GM12878 (cell line): ENCODE measurements around the gene FAM241A. TPM values are rescaled to one million over a fixed set of nuclear protein-coding genes. Genes with fewer than 3 reads are reported as not detected.

ENCODE experiments used
- POU2F2 ChIP-seq: IDR thresholded peaks from 3 replicates; pipeline ENCODE4 v1.6.1; 2011; ENCODE audit warnings: low read depth, mild to moderate bottlenecking, low read length, borderline replicate concordance
- SMC3 ChIP-seq: IDR thresholded peaks from 2 replicates; pipeline ENCODE4 v1.6.1; 2011; ENCODE audit warnings: low read length, improper control_type of control experiment, borderline replicate concordance
- ZNF622 ChIP-seq: fragments of 450-650 bp; IDR thresholded peaks from 2 replicates; pipeline ENCODE4 v1.6.1; 2017; ENCODE audit warnings: mild to moderate bottlenecking, inconsistent platforms
- polyA plus RNA-seq, 11 experiments: library from polyadenylated mRNA; depleted of rRNA in 4 of 11; unstranded in 6 of 11; stranded (reverse) in 5 of 11; fragments of >200 nt; fragmentation: Nextera tagmentation in 4 of 11; fragmentation: Illumina TruSeq in 1 of 11; extraction: Ambion mirVana in 4 of 11; extraction: Trizol in 1 of 11; gene quantifications; 1 replicate in 1 of 11; 2 replicates in 10 of 11; pipeline versions ENCODE4 v1.2.1 to v1.2.3, GENCODE V29; 2011 to 2016; ENCODE audit warnings: inconsistent platforms in 2 of 11, missing spikeins in 2 of 11, low read depth in 1 of 11
- total RNA-seq, 4 experiments: library from RNA; depleted of rRNA in 3 of 4; stranded (reverse); fragments of >200 nt in 3 of 4; fragmentation: Illumina TruSeq in 1 of 4; extraction: Trizol in 1 of 4; gene quantifications; 2 replicates each; pipeline versions ENCODE4 v1.2.1 to v1.2.3, GENCODE V29; 2013 to 2021

The FAM241A gene
- total and polyA plus RNA-seq, 10 of the 15 experiments (the other 5 are each of a cell fraction or from before 2014, with no cell fraction given) = 0.20 to 7.5 (median 2.4) TPM

GRCh38 chr4:112238833-112239232, 93.6 kb downstream of the FAM241A start (continued):
- TF ChIP-seq SMC3 (no peak), ZNF622 (no peak), POU2F2 (no peak)

Other genes with a start within 250 kb of the FAM241A start
- 16.8 and 23.2 TPM in 2 replicates for gene AP1AR, start 86.3 kb downstream of the FAM241A start, total RNA-seq (2014; rRNA removed)
- 20.2 and 20.9 TPM in 2 replicates for gene AP1AR, start 86.3 kb downstream of the FAM241A start, total RNA-seq (2014; rRNA removed; fragmentation: Illumina TruSeq; extraction: Trizol)
- gene AP1AR, start 86.3 kb downstream of the FAM241A start, total RNA-seq (2021) = 18.2 and 19.8 TPM in 2 replicates
- gene AP1AR, start 86.3 kb downstream of the FAM241A start, polyA plus RNA-seq (2011; rRNA removed) = 29.1 and 52.5 TPM in 2 replicates
- 14.4 and 19.7 TPM in 2 replicates for gene AP1AR, start 86.3 kb downstream of the FAM241A start, polyA plus RNA-seq (2014; fragmentation: Illumina TruSeq; extraction: Trizol)
- gene AP1AR, start 86.3 kb downstream of the FAM241A start, polyA plus RNA-seq (2014; fragmentation: Nextera tagmentation; extraction: Ambion mirVana) = 1 to 10 TPM; 5.6 to 7.2 TPM
- gene AP1AR, start 86.3 kb downstream of the FAM241A start, polyA plus RNA-seq (2014; rRNA removed) = 12.9 and 14.7 TPM in 2 replicates
- 10 to 100 TPM; 15.9 to 17.1 TPM for gene AP1AR, start 86.3 kb downstream of the FAM241A start, polyA plus RNA-seq (2016; fragmentation: Nextera tagmentation; extraction: Ambion mirVana)
- gene TIFA, start 140.4 kb downstream of the FAM241A start, total RNA-seq (2014; rRNA removed) = 57.0 and 84.4 TPM in 2 replicates
- gene TIFA, start 140.4 kb downstream of the FAM241A start, total RNA-seq (2014; rRNA removed; fragmentation: Illumina TruSeq; extraction: Trizol) = 69.7 and 74.5 TPM in 2 replicates
- 96.3 and 100 TPM in 2 replicates for gene TIFA, start 140.4 kb downstream of the FAM241A start, total RNA-seq (2021)
- 135 and 218 TPM in 2 replicates for gene TIFA, start 140.4 kb downstream of the FAM241A start, polyA plus RNA-seq (2011; rRNA removed)
- gene TIFA, start 140.4 kb downstream of the FAM241A start, polyA plus RNA-seq (2014; fragmentation: Illumina TruSeq; extraction: Trizol) = 80.8 and 105 TPM in 2 replicates
- 10 to 100 TPM; 31.6 to 34.6 TPM for gene TIFA, start 140.4 kb downstream of the FAM241A start, polyA plus RNA-seq (2014; fragmentation: Nextera tagmentation; extraction: Ambion mirVana)
- 78.8 and 93.9 TPM in 2 replicates for gene TIFA, start 140.4 kb downstream of the FAM241A start, polyA plus RNA-seq (2014; rRNA removed)
- gene TIFA, start 140.4 kb downstream of the FAM241A start, polyA plus RNA-seq (2016; fragmentation: Nextera tagmentation; extraction: Ambion mirVana) = 100 to 1,000 TPM; 116 to 125 TPM
- 26.5 and 32.2 TPM in 2 replicates for gene ALPK1, start 151.9 kb downstream of the FAM241A start, total RNA-seq (2014; rRNA removed)
- 32.3 and 37.2 TPM in 2 replicates for gene ALPK1, start 151.9 kb downstream of the FAM241A start, total RNA-seq (2014; rRNA removed; fragmentation: Illumina TruSeq; extraction: Trizol)
- 27.6 and 28.5 TPM in 2 replicates for gene ALPK1, start 151.9 kb downstream of the FAM241A start, total RNA-seq (2021)
- 31.6 and 42.7 TPM in 2 replicates for gene ALPK1, start 151.9 kb downstream of the FAM241A start, polyA plus RNA-seq (2011; rRNA removed)
- 23.1 and 27.0 TPM in 2 replicates for gene ALPK1, start 151.9 kb downstream of the FAM241A start, polyA plus RNA-seq (2014; fragmentation: Illumina TruSeq; extraction: Trizol)
- gene ALPK1, start 151.9 kb downstream of the FAM241A start, polyA plus RNA-seq (2014; fragmentation: Nextera tagmentation; extraction: Ambion mirVana) = 1 to 10 TPM; 8.5 to 9.7 TPM
- gene ALPK1, start 151.9 kb downstream of the FAM241A start, polyA plus RNA-seq (2014; rRNA removed) = 21.5 and 21.9 TPM in 2 replicates
- 10 to 100 TPM; 21.2 to 22.2 TPM for gene ALPK1, start 151.9 kb downstream of the FAM241A start, polyA plus RNA-seq (2016; fragmentation: Nextera tagmentation; extraction: Ambion mirVana)